Measurements from ENCODE around the gene CDK2AP2.

DNA sequence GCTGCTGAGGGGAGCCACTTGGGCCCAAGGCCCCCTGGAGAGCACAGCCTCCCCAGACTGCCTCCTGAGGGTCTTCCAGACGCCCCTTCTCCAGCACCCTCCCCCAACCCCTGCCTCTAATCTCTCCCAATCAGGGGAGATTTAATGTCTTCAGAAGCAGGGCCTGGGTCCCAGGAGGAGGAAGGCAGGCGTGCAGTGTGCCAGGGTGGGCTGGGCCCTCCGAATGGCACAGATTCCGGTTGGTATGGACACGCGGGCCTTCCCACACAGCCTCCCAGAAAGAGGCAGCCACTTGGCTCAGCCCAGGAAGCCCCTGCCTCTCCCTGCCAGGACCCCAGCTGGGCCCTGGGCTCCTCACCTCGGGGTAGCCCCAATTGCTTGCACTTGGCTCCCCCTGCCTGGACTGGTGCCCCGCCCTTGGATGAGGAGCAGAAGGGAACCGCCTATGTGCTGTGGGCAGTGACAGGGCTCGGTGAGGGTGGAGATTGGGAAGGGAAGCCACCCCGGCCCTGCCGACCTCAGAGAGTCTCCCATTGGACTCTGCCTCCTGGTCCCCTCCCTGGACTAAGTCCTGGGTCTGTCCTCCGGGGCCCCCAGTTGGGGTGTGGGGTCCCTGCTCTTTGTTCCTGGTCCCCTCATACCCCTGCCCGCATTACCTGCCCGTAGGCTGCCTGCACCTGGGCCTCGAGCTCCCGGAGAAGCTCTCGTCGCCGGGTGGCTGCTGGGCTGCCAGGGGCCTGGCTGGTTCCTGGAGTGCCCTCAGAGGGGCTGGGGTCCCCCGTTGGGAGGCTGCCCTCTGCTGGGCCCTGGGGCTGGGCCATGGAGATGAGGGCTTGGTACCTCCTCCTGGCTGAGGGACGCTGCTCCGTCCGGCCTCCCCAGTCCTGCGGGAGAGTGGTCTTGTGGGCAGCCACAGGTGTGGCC, 15.9 kb upstream of the CDK2AP2 start:
- TF ChIP-seq CTCF (IDR thresholded peaks at IDR 0.05; ENCODE audit: low read depth, low read length) = no peak
- no peak for TF ChIP-seq EZH2phosphoT487 (IDR thresholded peaks at IDR 0.05; ENCODE audit: low read depth)
